SK-N-SH (cell line): ENCODE data around the gene ZNF827.

Source experiments
- CHD2 ChIP-seq: fragments of 150-350 bp; IDR thresholded peaks from 2 replicates; pipeline ENCODE4 v1.6.1; 2018; ENCODE audit warnings: low read length; ENCODE audit not compliant: partially characterized antibody
- EP300 ChIP-seq, 2 experiments: IDR thresholded peaks; 2 replicates each; pipeline versions ENCODE4 v1.4.0 to v1.6.1; 2012; ENCODE audit warnings: borderline replicate concordance in 1 of 2, low read depth in 1 of 2, low read length in 1 of 2
- MXI1 ChIP-seq: IDR thresholded peaks from 2 replicates; pipeline ENCODE4 v1.6.1; 2012; ENCODE audit warnings: mild to moderate bottlenecking, low read depth, low read length, improper control_type of control experiment
- NRF1 ChIP-seq: IDR thresholded peaks from 2 replicates; pipeline ENCODE4 v1.6.1; 2012; ENCODE audit warnings: low read depth, mild to moderate bottlenecking, low read length
- POLR2AphosphoS5 ChIP-seq: IDR thresholded peaks from 2 replicates; pipeline ENCODE4 v1.6.1; 2012; ENCODE audit warnings: low read depth, low read length
- RAD21 ChIP-seq: IDR thresholded peaks from 2 replicates; pipeline ENCODE4 v1.6.1; 2012; ENCODE audit warnings: mild to moderate bottlenecking, low read length
- SIN3A ChIP-seq: IDR thresholded peaks from 2 replicates; pipeline ENCODE4 v1.6.1; 2012; ENCODE audit warnings: low read depth, mild to moderate bottlenecking, low read length, moderate library complexity, borderline replicate concordance
- TAF1 ChIP-seq: IDR thresholded peaks from 2 replicates; pipeline ENCODE4 v1.6.1; 2012; ENCODE audit warnings: low read depth, mild to moderate bottlenecking, low read length, moderate library complexity, borderline replicate concordance
- TF ChIP-seq, protein P1 (sequence below): fragments of 200-600 bp; sonication (generic); IDR thresholded peaks from 2 replicates; pipeline ENCODE4 v1.6.1; 2017; ENCODE audit warnings: antibody characterized with exemption, mild to moderate bottlenecking, moderate library complexity
- TF ChIP-seq, protein P2 (sequence below): IDR thresholded peaks from 2 replicates; pipeline ENCODE4 v1.4.0; 2012; ENCODE audit warnings: low read depth, borderline replicate concordance
- TF ChIP-seq, protein P3 (sequence below): IDR thresholded peaks from 2 replicates; pipeline ENCODE4 v1.6.1; 2012; ENCODE audit warnings: mild to moderate bottlenecking, low read depth, low read length, moderate library complexity

DNA sequence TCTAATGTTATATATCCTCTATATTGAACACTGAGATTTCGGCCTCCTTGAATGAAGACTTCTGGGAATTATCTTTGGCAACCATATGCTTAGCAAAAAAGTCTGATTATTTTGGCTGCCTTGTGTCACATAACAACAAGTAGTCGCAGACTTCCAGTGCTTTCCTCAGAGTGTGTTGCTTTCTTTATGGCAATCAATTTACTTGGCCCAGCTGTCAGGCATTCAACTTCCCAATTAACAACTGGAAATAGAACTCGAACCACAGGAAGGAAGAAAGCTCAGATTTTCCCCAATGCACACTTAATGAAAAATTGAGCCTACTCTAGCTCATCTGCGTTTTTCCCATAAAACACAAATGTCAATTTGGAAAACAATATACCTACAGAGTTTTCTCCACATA is 71.6 kb downstream of the ZNF827 start:
- TF ChIP-seq, protein P1, sequence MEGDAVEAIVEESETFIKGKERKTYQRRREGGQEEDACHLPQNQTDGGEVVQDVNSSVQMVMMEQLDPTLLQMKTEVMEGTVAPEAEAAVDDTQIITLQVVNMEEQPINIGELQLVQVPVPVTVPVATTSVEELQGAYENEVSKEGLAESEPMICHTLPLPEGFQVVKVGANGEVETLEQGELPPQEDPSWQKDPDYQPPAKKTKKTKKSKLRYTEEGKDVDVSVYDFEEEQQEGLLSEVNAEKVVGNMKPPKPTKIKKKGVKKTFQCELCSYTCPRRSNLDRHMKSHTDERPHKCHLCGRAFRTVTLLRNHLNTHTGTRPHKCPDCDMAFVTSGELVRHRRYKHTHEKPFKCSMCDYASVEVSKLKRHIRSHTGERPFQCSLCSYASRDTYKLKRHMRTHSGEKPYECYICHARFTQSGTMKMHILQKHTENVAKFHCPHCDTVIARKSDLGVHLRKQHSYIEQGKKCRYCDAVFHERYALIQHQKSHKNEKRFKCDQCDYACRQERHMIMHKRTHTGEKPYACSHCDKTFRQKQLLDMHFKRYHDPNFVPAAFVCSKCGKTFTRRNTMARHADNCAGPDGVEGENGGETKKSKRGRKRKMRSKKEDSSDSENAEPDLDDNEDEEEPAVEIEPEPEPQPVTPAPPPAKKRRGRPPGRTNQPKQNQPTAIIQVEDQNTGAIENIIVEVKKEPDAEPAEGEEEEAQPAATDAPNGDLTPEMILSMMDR: no peak
- TF ChIP-seq POLR2AphosphoS5 (no peak), EP300 (IDR thresholded peaks at IDR 0.05; ENCODE audit: borderline replicate concordance in 1 of 2, low read depth in 1 of 2, low read length in 1 of 2) (no peak), RAD21 (no peak), SIN3A (no peak), CHD2 (no peak), TAF1 (no peak), MXI1 (no peak), NRF1 (no peak)
- TF ChIP-seq, protein P2, sequence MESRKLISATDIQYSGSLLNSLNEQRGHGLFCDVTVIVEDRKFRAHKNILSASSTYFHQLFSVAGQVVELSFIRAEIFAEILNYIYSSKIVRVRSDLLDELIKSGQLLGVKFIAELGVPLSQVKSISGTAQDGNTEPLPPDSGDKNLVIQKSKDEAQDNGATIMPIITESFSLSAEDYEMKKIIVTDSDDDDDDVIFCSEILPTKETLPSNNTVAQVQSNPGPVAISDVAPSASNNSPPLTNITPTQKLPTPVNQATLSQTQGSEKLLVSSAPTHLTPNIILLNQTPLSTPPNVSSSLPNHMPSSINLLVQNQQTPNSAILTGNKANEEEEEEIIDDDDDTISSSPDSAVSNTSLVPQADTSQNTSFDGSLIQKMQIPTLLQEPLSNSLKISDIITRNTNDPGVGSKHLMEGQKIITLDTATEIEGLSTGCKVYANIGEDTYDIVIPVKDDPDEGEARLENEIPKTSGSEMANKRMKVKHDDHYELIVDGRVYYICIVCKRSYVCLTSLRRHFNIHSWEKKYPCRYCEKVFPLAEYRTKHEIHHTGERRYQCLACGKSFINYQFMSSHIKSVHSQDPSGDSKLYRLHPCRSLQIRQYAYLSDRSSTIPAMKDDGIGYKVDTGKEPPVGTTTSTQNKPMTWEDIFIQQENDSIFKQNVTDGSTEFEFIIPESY: no peak
- TF ChIP-seq, protein P3, sequence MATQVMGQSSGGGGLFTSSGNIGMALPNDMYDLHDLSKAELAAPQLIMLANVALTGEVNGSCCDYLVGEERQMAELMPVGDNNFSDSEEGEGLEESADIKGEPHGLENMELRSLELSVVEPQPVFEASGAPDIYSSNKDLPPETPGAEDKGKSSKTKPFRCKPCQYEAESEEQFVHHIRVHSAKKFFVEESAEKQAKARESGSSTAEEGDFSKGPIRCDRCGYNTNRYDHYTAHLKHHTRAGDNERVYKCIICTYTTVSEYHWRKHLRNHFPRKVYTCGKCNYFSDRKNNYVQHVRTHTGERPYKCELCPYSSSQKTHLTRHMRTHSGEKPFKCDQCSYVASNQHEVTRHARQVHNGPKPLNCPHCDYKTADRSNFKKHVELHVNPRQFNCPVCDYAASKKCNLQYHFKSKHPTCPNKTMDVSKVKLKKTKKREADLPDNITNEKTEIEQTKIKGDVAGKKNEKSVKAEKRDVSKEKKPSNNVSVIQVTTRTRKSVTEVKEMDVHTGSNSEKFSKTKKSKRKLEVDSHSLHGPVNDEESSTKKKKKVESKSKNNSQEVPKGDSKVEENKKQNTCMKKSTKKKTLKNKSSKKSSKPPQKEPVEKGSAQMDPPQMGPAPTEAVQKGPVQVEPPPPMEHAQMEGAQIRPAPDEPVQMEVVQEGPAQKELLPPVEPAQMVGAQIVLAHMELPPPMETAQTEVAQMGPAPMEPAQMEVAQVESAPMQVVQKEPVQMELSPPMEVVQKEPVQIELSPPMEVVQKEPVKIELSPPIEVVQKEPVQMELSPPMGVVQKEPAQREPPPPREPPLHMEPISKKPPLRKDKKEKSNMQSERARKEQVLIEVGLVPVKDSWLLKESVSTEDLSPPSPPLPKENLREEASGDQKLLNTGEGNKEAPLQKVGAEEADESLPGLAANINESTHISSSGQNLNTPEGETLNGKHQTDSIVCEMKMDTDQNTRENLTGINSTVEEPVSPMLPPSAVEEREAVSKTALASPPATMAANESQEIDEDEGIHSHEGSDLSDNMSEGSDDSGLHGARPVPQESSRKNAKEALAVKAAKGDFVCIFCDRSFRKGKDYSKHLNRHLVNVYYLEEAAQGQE: no peak
